Stimulated activated naive B cell treated with anti-CD40 and anti-IgM and Interleukin-4, amounts not matched to agents 10 μg/mL and 1 μg/mL and 100 μg/mL, for 72 hours (primary cell): Measurements from ENCODE around the gene UBAP2.
A peak's percentile ranks its signal among the peaks of the same experiment; 100 is the strongest.

Experiments used
- ATAC-seq, 2 donors: fragments of 150-1000 bp; cut with Tn5 transposase; replicated peaks; 2 replicates each; pipeline ENCODE4 v1.10.0; 2021; ENCODE audit warnings: moderate library complexity in 1 of 2
- DNase-seq: peaks from one replicate; pipeline ENCODE4 v3.0.0; 2021
- H3K27ac Mint-ChIP-seq: one replicate; pipeline ENCODE4 v1.8.0; 2022; ENCODE audit warnings: mild to moderate bottlenecking, mixed read lengths
- H3K27me3 Mint-ChIP-seq, 2 donors: one replicate each; pipeline ENCODE4 v1.8.0; 2022; ENCODE audit warnings: mixed read lengths in 2 of 2
- H3K36me3 Mint-ChIP-seq, 2 donors: one replicate each; pipeline ENCODE4 v1.8.0; 2022; ENCODE audit warnings: mixed read lengths in 2 of 2, mild to moderate bottlenecking in 1 of 2
- H3K4me1 Mint-ChIP-seq, 2 donors: one replicate each; pipeline ENCODE4 v1.8.0; 2022; ENCODE audit warnings: mixed read lengths in 2 of 2, mild to moderate bottlenecking in 1 of 2
- H3K4me3 Mint-ChIP-seq, 2 donors: one replicate each; pipeline ENCODE4 v1.8.0; 2022; ENCODE audit warnings: mild to moderate bottlenecking in 2 of 2, mixed read lengths in 2 of 2, moderate library complexity in 1 of 2
- H3K9me3 Mint-ChIP-seq, 2 donors: one replicate each; pipeline ENCODE4 v1.8.0; 2022; ENCODE audit warnings: mixed read lengths in 2 of 2, mild to moderate bottlenecking in 1 of 2

Gene UBAP2

GRCh38 chr9:33907347-33907746 is 141.3 kb downstream of the UBAP2 start:
- no peak for DNase-seq
- Mint-ChIP-seq H3K4me1 (peaks cover 9 to 16% of the 10 kb centered on the region in 2 donors), H3K9me3 (no peaks in the 10 kb centered on the region), H3K27me3 (no peaks in the 10 kb centered on the region), H3K27ac (peak overlapping the region; percentile 76), H3K4me3 (no peak overlapping the region), H3K36me3 (peaks cover 27 to 30% of the 10 kb centered on the region in 2 donors)
- no peak for ATAC-seq

DNA sequence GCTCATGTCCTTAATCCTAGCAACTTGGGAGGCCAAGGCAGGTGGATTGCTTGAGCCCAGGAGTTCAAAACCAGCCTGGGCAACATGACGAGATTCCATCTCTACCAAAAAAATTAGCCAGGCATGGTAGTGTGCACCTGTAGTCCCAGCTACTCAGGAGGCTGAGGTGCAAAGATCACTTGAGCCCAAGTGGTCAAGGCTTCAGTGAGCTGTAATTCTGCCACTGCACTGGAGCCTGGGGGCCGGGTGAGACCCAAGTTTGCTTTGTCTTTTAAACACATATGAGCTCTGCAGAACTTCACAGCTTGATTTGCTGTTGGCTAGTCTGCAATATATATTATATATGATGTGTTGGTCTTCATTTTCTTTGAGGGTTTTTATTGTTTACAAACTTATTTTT is 141.9 kb downstream of the UBAP2 start:
- no peaks in the 10 kb centered on the region for H3K9me3 Mint-ChIP-seq
- no peak overlapping the region for H3K4me3 Mint-ChIP-seq
- H3K27ac Mint-ChIP-seq = no peak overlapping the region
- H3K4me1 Mint-ChIP-seq = peaks cover 9 to 16% of the 10 kb centered on the region in 2 donors
- ATAC-seq (no peak), DNase-seq (no peak)
- H3K27me3 Mint-ChIP-seq = no peaks in the 10 kb centered on the region
- H3K36me3 Mint-ChIP-seq = peaks cover 30 to 31% of the 10 kb centered on the region in 2 donors

GRCh38 chr9:33905137-33905536 is 143.6 kb downstream of the UBAP2 start:
- no peak for ATAC-seq
- Mint-ChIP-seq H3K27me3 (no peaks in the 10 kb centered on the region), H3K4me1 (peaks cover 10 to 21% of the 10 kb centered on the region in 2 donors), H3K4me3 (no peak overlapping the region), H3K36me3 (peaks cover 35% of the 10 kb centered on the region in 2 donors), H3K27ac (no peak overlapping the region), H3K9me3 (no peaks in the 10 kb centered on the region)
- no peak for DNase-seq

GRCh38 chr9:33903157-33903780 is 145.4 kb downstream of the UBAP2 start:
- DNase-seq = no peak
- Mint-ChIP-seq H3K27me3 (no peaks in the 10 kb centered on the region), H3K4me3 (no peak overlapping the region), H3K4me1 (peaks cover 10 to 21% of the 10 kb centered on the region in 2 donors), H3K9me3 (no peaks in the 10 kb centered on the region), H3K36me3 (peaks cover 37 to 38% of the 10 kb centered on the region in 2 donors), H3K27ac (no peak overlapping the region)
- ATAC-seq = peak; percentile 46 to 48

GRCh38 chr9:33894316-33894715 is 154.4 kb downstream of the UBAP2 start:
- Mint-ChIP-seq H3K4me1 (peaks cover 4 to 9% of the 10 kb centered on the region in 2 donors), H3K27me3 (no peaks in the 10 kb centered on the region), H3K36me3 (peaks cover 15 to 27% of the 10 kb centered on the region in 2 donors), H3K27ac (no peak overlapping the region), H3K4me3 (no peak overlapping the region), H3K9me3 (no peaks in the 10 kb centered on the region)
- DNase-seq (no peak), ATAC-seq (no peak)

GRCh38 chr9:33893861-33894260 is 154.8 kb downstream of the UBAP2 start:
- Mint-ChIP-seq H3K27me3 (no peaks in the 10 kb centered on the region), H3K9me3 (no peaks in the 10 kb centered on the region), H3K4me3 (no peak overlapping the region), H3K27ac (no peak overlapping the region), H3K36me3 (peaks cover 12 to 29% of the 10 kb centered on the region in 2 donors), H3K4me1 (peaks cover 4 to 9% of the 10 kb centered on the region in 2 donors)
- ATAC-seq (no peak), DNase-seq (no peak)

DNA sequence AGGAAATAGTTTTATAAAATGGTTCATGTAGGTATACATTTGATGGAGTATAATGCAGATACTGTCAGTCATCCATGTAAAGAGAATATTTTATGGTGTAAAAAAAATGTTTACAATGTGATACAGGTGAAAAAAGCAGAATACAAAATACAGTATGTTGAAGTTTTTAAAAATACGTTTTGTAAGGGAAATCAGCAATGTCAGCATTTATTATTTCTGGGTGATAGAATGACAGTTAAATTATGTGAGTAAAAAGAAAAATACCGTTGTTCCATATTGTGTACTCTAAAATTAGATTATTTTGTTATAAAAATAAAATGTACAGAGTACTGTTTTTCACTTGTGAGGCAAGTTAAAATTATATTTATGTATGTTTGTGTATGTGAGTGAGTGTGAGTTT is 162.7 kb downstream of the UBAP2 start:
- no peaks in the 10 kb centered on the region for H3K27me3 Mint-ChIP-seq

GRCh38 chr9:33884856-33885701 is 163.6 kb downstream of the UBAP2 start:
- ATAC-seq = no peak
- no peak overlapping the region for H3K4me3 Mint-ChIP-seq

More for the DNA sequence above, 162.7 kb downstream of the UBAP2 start:
- no peak overlapping the region for H3K4me3 Mint-ChIP-seq
- H3K9me3 Mint-ChIP-seq = no peaks in the 10 kb centered on the region
- H3K27ac Mint-ChIP-seq = no peak overlapping the region
- DNase-seq = no peak
- peaks cover 11 to 19% of the 10 kb centered on the region in 2 donors for H3K36me3 Mint-ChIP-seq
- ATAC-seq = no peak
- H3K4me1 Mint-ChIP-seq = peaks cover 9 to 19% of the 10 kb centered on the region in 2 donors

DNA sequence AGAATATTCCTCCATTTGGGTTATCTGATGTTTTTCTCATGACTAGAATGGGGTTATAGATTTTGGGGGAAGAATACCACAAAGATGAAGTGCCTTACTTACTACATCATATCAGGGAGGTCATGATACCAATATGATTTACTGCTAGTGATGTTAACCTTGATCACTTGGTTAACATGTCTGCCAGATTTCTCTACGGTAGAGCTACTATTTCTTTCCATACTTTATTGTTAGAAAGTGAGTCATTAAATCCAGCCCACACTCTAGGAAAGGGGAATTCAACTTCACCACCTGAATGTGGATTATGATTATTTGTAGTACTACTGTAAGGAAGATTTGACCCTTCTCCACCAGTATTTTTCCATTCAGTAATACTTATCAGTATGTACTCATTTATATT is 167.1 kb downstream of the UBAP2 start:
- DNase-seq (no peak), ATAC-seq (peak in 1 of 2 donors; percentile 46)
- Mint-ChIP-seq H3K36me3 (peaks cover 10 to 12% of the 10 kb centered on the region in 2 donors), H3K27me3 (no peaks in the 10 kb centered on the region), H3K4me1 (peaks cover 26 to 50% of the 10 kb centered on the region in 2 donors), H3K27ac (peak overlapping the region; percentile 70), H3K9me3 (no peaks in the 10 kb centered on the region), H3K4me3 (peak overlapping the region in 1 of 2 donors; percentile 35)

More at GRCh38 chr9:33884856-33885701, 163.6 kb downstream of the UBAP2 start:
- Mint-ChIP-seq H3K27me3 (no peaks in the 10 kb centered on the region), H3K27ac (no peak overlapping the region), H3K4me1 (peaks cover 13 to 27% of the 10 kb centered on the region in 2 donors), H3K36me3 (peaks cover 11 to 17% of the 10 kb centered on the region in 2 donors), H3K9me3 (no peaks in the 10 kb centered on the region)
- DNase-seq = no peak

DNA sequence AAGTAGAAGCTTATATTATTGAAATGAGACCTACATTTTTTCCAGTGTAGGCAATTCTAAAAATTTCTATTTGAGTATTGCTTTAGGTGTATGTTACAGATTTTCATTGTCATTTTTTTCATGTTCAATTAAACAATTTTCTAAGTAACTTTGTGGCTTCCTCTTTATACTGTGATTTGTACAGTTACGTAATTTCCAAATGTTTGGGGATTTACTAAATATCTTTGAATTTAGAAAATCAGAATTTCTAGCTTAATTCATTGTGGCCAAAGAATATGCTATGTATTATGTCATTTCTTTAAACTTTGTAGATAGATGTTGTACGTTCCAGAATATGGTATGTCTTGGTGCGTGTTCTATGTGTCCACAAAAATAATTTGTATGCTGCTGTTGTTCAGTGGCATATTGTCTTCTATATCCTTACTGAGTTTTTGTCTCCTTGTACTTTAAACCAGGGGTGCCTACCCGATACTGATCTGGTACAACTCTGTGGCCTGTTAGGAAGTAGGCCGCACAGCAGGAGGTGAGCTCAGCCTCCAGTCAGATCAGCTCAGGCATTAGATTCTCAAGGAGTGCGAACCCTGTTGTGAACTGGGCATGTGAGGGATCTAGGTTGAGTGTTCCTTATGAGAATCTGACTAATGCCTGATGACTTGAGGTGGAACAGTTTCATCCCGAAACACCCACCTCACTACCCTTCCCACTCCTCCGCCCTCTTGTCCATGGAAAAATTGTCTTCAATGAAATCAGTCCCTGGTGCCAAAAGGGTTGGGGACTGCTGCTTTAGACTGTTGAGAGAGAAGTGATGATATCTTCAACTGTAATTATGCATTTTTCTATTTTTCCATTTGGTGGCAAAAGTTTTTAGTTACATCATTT is 168.2 kb downstream of the UBAP2 start:
- no peak for DNase-seq
- peaks cover 26 to 50% of the 10 kb centered on the region in 2 donors for H3K4me1 Mint-ChIP-seq
- no peaks in the 10 kb centered on the region for H3K27me3 Mint-ChIP-seq
- no peak for ATAC-seq
- peaks cover 10 to 12% of the 10 kb centered on the region in 2 donors for H3K36me3 Mint-ChIP-seq
- H3K27ac Mint-ChIP-seq = peak overlapping the region; percentile 7
- H3K4me3 Mint-ChIP-seq = no peak overlapping the region
- H3K9me3 Mint-ChIP-seq = no peaks in the 10 kb centered on the region

- no peak for ATAC-seq
- Mint-ChIP-seq H3K27me3 (no peaks in the 10 kb centered on the region), H3K4me3 (no peak overlapping the region), H3K27ac (peak overlapping the region; percentile 31), H3K9me3 (no peaks in the 10 kb centered on the region), H3K4me1 (peaks cover 22 to 44% of the 10 kb centered on the region in 2 donors), H3K36me3 (peaks cover 7 to 9% of the 10 kb centered on the region in 2 donors)
- no peak for DNase-seq
Measured at GRCh38 chr9:33878691-33879366, 169.9 kb downstream of the UBAP2 start.

GRCh38 chr9:33877727-33878489 is 170.8 kb downstream of the UBAP2 start:
- peaks cover 23 to 42% of the 10 kb centered on the region in 2 donors for H3K4me1 Mint-ChIP-seq
- H3K4me3 Mint-ChIP-seq = no peak overlapping the region
- peaks cover 4 to 9% of the 10 kb centered on the region in 2 donors for H3K36me3 Mint-ChIP-seq
- no peaks in the 10 kb centered on the region for H3K27me3 Mint-ChIP-seq
- ATAC-seq = no peak
- peak overlapping the region; percentile 65 for H3K27ac Mint-ChIP-seq
- DNase-seq = no peak
- no peaks in the 10 kb centered on the region for H3K9me3 Mint-ChIP-seq
